PC-9 (cell line): Measurements from ENCODE around the gene MCM9.

Experiments
- CTCF ChIP-seq: fragments of 200-600 bp; sonication (generic); conservative IDR thresholded peaks from 2 replicates; pipeline ENCODE4 v1.6.1; 2017; ENCODE audit warnings: mixed run types, antibody characterized with exemption, mild to moderate bottlenecking, moderate library complexity
- EZH2 ChIP-seq: fragments of 200-600 bp; sonication (generic); IDR thresholded peaks from 2 replicates; pipeline ENCODE4 v1.8.0; 2017; ENCODE audit warnings: antibody characterized with exemption, low read depth

DNA sequence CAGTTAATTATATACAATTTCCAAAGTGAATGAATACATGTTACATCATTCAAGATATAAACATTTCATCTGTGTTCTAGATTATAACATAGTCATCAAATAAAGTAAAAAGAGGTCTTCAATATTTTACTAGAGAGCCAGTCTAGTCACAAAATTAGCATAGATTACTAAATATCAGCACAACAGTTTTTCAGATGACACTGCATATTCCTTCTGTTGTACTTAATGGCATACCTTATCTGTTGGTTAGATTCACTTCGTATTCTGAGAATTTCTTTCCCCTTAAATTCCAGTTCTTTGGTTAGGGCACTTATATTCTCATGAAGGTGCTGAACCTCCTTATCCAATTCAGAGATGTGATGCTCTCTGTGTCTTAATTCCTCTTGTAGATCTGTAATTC lies 39.8 kb upstream of the MCM9 start:
- TF ChIP-seq CTCF (no peak), EZH2 (no peak)
